Measurements from ENCODE around the gene PRM2. TPM values are rescaled to one million over a fixed set of nuclear protein-coding genes. Genes with fewer than 3 reads are reported as not detected.

Gene PRM2
- polyA plus RNA-seq, 1 donor: not detected

DNA sequence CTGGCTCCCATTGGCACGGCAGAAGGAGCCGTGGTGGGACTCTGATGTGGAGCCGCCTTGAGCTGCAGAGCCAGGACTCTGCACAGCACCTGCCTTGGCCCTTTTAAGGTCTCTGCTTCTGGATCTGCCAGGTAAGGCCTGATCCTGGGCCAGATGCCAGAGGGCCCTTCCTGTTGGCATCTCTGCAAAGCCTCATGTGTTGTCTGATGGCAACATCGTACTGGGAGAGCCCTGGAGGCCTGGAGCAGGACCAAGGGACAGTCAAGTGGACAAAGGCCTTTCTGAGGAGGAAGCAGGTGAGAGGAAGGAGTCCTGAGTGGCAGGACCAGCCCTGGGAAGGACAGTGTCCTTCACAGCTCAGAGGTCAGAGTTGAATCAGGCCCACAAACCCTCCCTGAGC, 46.4 kb downstream of the PRM2 start:
- DNase-seq (ENCODE audit: low read depth): no peak

DNA sequence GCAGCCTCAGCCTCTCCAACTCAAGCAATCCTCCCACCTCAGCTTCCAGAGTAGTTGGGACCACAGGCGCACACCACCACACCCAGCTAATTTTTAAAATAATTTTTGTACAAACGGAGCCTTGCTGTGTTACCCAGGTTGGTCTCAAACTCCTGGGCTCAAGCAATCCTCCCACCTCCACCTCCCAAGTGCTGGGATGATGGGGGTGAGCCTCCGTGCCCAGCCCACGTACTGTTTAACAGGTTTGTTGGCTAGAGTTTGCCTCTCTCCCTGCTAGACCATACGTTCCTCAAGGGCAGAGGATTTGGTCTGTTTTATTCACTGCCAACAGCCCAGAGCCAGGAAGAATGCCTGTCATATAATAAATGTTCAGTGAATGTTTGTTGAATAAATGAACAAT, 46.8 kb downstream of the PRM2 start:
- DNase-seq (ENCODE audit: low read depth): no peak

DNA sequence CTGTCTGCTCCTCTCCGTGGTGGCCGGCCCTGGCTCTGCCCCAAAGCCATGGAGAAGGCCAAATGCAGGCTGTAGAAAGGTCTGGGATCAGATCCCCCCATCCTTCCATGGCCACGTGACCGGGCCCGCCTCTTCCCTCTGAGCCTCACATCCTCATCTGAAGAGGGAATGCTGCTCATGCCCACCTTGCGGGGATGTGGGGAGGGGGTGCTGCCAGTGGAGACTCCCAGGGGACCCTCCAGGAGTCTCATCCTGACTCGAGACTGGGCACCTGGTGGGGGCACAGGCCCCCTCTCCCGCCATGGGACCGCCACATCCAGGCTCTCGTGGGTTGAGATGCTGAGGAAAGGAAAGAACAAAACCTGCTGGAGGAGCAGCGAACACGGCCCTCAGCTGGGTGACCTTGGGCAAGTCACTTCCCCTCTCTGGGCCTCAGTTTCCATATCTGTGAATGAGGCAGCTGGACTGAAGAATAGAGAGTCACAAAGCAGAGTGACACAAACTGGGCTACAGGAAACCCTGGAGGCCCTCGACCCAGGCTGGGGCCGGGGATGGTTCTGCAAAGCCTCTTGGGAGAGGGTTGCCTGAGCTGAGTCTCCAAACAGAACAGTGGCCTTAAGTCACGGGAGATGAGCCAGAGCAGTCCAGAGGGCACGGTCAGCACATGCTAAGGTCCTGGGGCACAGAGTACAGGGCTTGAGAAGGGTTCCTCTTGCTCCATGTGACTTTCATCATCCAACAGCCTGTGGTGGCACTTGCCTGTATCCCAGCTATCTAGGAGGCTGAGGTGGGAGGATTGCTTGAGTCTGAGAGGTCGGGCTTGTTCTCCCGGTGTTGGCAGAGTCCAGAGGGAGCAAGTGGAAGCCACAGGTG, 50.4 kb downstream of the PRM2 start:
- no peak for DNase-seq (ENCODE audit: low read depth)

Other genes with a start within 250 kb of the PRM2 start
- 2.6 TPM for gene SOCS1, start 20.3 kb downstream of the PRM2 start, polyA plus RNA-seq (ENCODE audit: insufficient read length)
- gene TNP2, start 7.2 kb downstream of the PRM2 start, polyA plus RNA-seq (ENCODE audit: insufficient read length): not detected
- not detected for gene PRM3, start 2.9 kb downstream of the PRM2 start, polyA plus RNA-seq (ENCODE audit: insufficient read length)
- gene PRM1, start 4.8 kb upstream of the PRM2 start, polyA plus RNA-seq (ENCODE audit: insufficient read length): not detected
- gene RMI2, start 69.0 kb upstream of the PRM2 start, polyA plus RNA-seq (ENCODE audit: insufficient read length): 7.6 TPM